Peyer's patch (tissue), 4 donors: ENCODE results near the gene DNPH1. TPM values are rescaled to one million over a fixed set of nuclear protein-coding genes. Genes with fewer than 3 reads are reported as not detected.

Source experiments
- DNase-seq, 3 donors: peaks; one replicate each; pipeline ENCODE4 v3.0.0-alpha.2; 2017 to 2019
- H3K27ac ChIP-seq, 4 donors: fragments of 200-600 bp; sonication (generic); one replicate each; pipeline ENCODE4 v1.5.1; 2016 to 2019
- H3K27me3 ChIP-seq, 2 donors: fragments of 200-600 bp; sonication (generic); one replicate each; pipeline ENCODE4 v1.5.1; 2019
- H3K36me3 ChIP-seq, 3 donors: fragments of 200-600 bp; sonication (generic); one replicate each; pipeline ENCODE4 v1.5.1; 2016 to 2019
- H3K4me1 ChIP-seq, 4 donors: fragments of 200-600 bp; sonication (generic); one replicate each; pipeline ENCODE4 v1.5.1; 2016 to 2019
- H3K4me3 ChIP-seq, 4 donors: fragments of 200-600 bp; sonication (generic); 1 replicate in 3 of 4; 2 replicates in 1 of 4; pipeline ENCODE4 v1.5.1; 2016 to 2019; ENCODE audit warnings: mild to moderate bottlenecking in 1 of 4
- H3K9me3 ChIP-seq, 4 donors: fragments of 200-600 bp; sonication (generic); one replicate each; pipeline ENCODE4 v1.5.1; 2016 to 2019; ENCODE audit warnings: mild to moderate bottlenecking in 1 of 4
- CTCF ChIP-seq, 6 experiments: fragments of 450-650 bp in 4 of 6; fragments of 200-600 bp in 2 of 6; sonication (generic) in 1 of 6; IDR thresholded peaks; one replicate each; pipeline ENCODE4 v1.5.1; 2017 to 2019; ENCODE audit warnings: antibody characterized with exemption in 6 of 6, mild to moderate bottlenecking in 3 of 6, moderate library complexity in 1 of 6
- POLR2A ChIP-seq, 2 donors: fragments of 450-650 bp; IDR thresholded peaks; one replicate each; pipeline ENCODE4 v1.5.1; 2017; ENCODE audit warnings: antibody characterized with exemption in 2 of 2, mild to moderate bottlenecking in 2 of 2, moderate library complexity in 2 of 2
- total RNA-seq, 4 donors: library from RNA; depleted of rRNA; stranded (reverse); fragments of >200 nt; gene quantifications; one replicate each; pipeline ENCODE4 v1.1.0, GENCODE V29; 2016

DNPH1 gene
- total RNA-seq, 4 donors from 2014 or later = 138 to 304 (median 176) TPM

- no peaks in the 10 kb centered on the region for H3K27me3 ChIP-seq
- H3K36me3 ChIP-seq = no peaks in the 10 kb centered on the region
- H3K9me3 ChIP-seq = no peaks in the 10 kb centered on the region
- H3K4me3 ChIP-seq = no peak overlapping the region
- H3K27ac ChIP-seq = no peak overlapping the region
- DNase-seq = no peak
- TF ChIP-seq CTCF (IDR thresholded peaks at IDR 0.05) (no peak), POLR2A (IDR thresholded peaks at IDR 0.05) (no peak)
- peaks cover 0 to 9% (median 3%) of the 10 kb centered on the region in 4 donors for H3K4me1 ChIP-seq
Measured at GRCh38 chr6:43231735-43232450, 2.6 kb upstream of the DNPH1 start.

GRCh38 chr6:43231053-43231452 lies 1.8 kb upstream of the DNPH1 start:
- no peak for TF ChIP-seq POLR2A (IDR thresholded peaks at IDR 0.05)
- DNase-seq = no peak
- Histone ChIP-seq H3K4me1 (peaks cover 0 to 9% (median 3%) of the 10 kb centered on the region in 4 donors), H3K9me3 (no peaks in the 10 kb centered on the region), H3K36me3 (peaks cover 0 to 3% (median 0%) of the 10 kb centered on the region in 3 donors), H3K4me3 (no peak overlapping the region), H3K27ac (no peak overlapping the region), H3K27me3 (no peaks in the 10 kb centered on the region)

- H3K27ac ChIP-seq = peak overlapping the region in 2 of 4 donors; percentile 62 to 86
- H3K9me3 ChIP-seq = no peaks in the 10 kb centered on the region
- TF ChIP-seq CTCF (IDR thresholded peaks at IDR 0.05) = no peak
- no peak for TF ChIP-seq POLR2A (IDR thresholded peaks at IDR 0.05)
- H3K4me3 ChIP-seq = peak overlapping the region in 3 of 4 donors; percentile 68 to 98 (median 92)
- H3K27me3 ChIP-seq = no peaks in the 10 kb centered on the region
- H3K36me3 ChIP-seq = peaks cover 0 to 7% (median 0%) of the 10 kb centered on the region in 3 donors
- peaks cover 0 to 15% (median 3%) of the 10 kb centered on the region in 4 donors for H3K4me1 ChIP-seq
- DNase-seq = peak in 1 of 3 donors; percentile 18
Measured at GRCh38 chr6:43229803-43230620, 731 bp upstream of the DNPH1 start.

GRCh38 chr6:43226192-43226851 lies 3.0 kb downstream of the DNPH1 start:
- peaks cover 0 to 31% (median 0%) of the 10 kb centered on the region in 3 donors for H3K36me3 ChIP-seq
- peak in 2 of 3 donors; percentile 29 to 37 for DNase-seq

GRCh38 chr6:43223175-43223574 lies 6.1 kb downstream of the DNPH1 start:
- H3K36me3 ChIP-seq = peaks cover 0 to 43% (median 0%) of the 10 kb centered on the region in 3 donors
- H3K4me3 ChIP-seq = no peak overlapping the region
- TF ChIP-seq POLR2A (IDR thresholded peaks at IDR 0.05) = no peak
- no peak for TF ChIP-seq CTCF (IDR thresholded peaks at IDR 0.05)
- no peaks in the 10 kb centered on the region for H3K9me3 ChIP-seq
- peaks cover 0 to 19% (median 4%) of the 10 kb centered on the region in 4 donors for H3K4me1 ChIP-seq
- no peaks in the 10 kb centered on the region for H3K27me3 ChIP-seq
- peak overlapping the region in 1 of 4 donors; percentile 76 for H3K27ac ChIP-seq
- peak in 1 of 3 donors; percentile 38 for DNase-seq

More at GRCh38 chr6:43226192-43226851, 3.0 kb downstream of the DNPH1 start:
- TF ChIP-seq CTCF (IDR thresholded peaks at IDR 0.05) = no peak
- TF ChIP-seq POLR2A (IDR thresholded peaks at IDR 0.05) = no peak
- Histone ChIP-seq H3K4me1 (peaks cover 0 to 28% (median 6%) of the 10 kb centered on the region in 4 donors), H3K4me3 (no peak overlapping the region), H3K9me3 (no peaks in the 10 kb centered on the region), H3K27ac (no peak overlapping the region), H3K27me3 (no peaks in the 10 kb centered on the region)
